Activated naive CD4-positive, alpha-beta T cell treated with anti-CD3 and anti-CD28 coated beads, Interleukin-2, amount 50 U/mL, for 72 hours (primary cell): ENCODE measurements around the gene DNAH8. TPM values are rescaled to one million over a fixed set of nuclear protein-coding genes. Genes with fewer than 3 reads are reported as not detected.

Experiments
- ATAC-seq, 2 donors: fragments of 150-1000 bp; cut with Tn5 transposase; 2 replicates each; pipeline ENCODE4 v1.10.0; 2021; ENCODE audit warnings: mild to moderate bottlenecking in 2 of 2, moderate library complexity in 2 of 2
- DNase-seq, 2 donors: peaks; one replicate each; pipeline ENCODE4 v3.0.0; 2021 to 2022; ENCODE audit warnings: low spot score in 2 of 2
- H3K27ac Mint-ChIP-seq, 2 donors: one replicate each; pipeline ENCODE4 v1.8.0; 2022; ENCODE audit warnings: mild to moderate bottlenecking in 2 of 2, mixed read lengths in 2 of 2
- H3K36me3 Mint-ChIP-seq, 2 donors: one replicate each; pipeline ENCODE4 v1.8.0; 2022; ENCODE audit warnings: mixed read lengths in 2 of 2
- H3K9me3 Mint-ChIP-seq, 2 donors: one replicate each; pipeline ENCODE4 v1.8.0; 2022; ENCODE audit warnings: mixed read lengths in 2 of 2
- total RNA-seq, 2 donors: library from RNA; stranded (reverse); gene quantifications; one replicate each; pipeline ENCODE4 v1.2.3, GENCODE V29; 2022

Gene DNAH8
- total RNA-seq, 2 donors from 2014 or later = 1.1 TPM; not detected in 1

DNA sequence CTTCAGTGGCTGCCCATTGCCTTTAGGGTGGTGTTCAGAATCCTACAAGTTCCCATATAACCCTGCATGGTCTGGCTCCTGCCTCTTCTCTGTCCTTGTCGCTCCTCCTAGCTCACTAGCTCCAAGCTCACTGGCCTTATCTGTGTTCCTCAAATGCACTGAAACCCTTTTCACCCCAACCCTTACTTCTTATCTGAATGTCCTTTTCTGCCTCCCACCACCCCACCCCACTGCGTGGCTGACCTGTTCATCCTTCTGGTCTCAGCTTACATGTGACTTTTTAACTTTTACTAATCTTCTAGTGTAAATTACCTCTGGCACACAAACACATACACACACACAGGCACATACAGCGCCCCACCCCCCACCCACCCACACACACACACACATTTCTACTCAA lies 292.5 kb downstream of the DNAH8 start:
- no peak for ATAC-seq
- H3K9me3 Mint-ChIP-seq = no peaks in the 10 kb centered on the region
- H3K27ac Mint-ChIP-seq = no peak overlapping the region

DNA sequence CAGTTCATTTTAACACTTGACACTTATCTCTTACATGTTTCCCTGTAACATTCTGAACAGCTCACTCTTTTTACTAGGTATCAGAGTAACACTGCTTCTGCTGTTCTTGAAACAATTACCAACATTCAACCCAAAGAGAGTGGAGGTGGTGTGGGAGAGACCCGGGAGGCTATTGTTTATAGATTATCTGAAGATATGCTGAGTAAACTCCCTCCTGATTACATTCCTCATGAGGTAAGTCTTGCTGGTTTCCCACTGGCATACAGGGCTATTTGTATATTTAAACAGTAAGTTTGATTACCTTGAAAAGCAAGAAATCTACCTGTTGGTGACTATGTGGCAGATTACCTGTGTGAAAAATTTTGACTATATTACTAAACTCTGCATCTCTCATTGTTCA lies 293.6 kb downstream of the DNAH8 start:
- Mint-ChIP-seq H3K9me3 (no peaks in the 10 kb centered on the region), H3K27ac (no peak overlapping the region), H3K36me3 (no peaks in the 10 kb centered on the region)
- DNase-seq (no peak), ATAC-seq (no peak)

More for the DNA sequence above, 292.5 kb downstream of the DNAH8 start:
- no peaks in the 10 kb centered on the region for H3K36me3 Mint-ChIP-seq
- no peak for DNase-seq

DNA sequence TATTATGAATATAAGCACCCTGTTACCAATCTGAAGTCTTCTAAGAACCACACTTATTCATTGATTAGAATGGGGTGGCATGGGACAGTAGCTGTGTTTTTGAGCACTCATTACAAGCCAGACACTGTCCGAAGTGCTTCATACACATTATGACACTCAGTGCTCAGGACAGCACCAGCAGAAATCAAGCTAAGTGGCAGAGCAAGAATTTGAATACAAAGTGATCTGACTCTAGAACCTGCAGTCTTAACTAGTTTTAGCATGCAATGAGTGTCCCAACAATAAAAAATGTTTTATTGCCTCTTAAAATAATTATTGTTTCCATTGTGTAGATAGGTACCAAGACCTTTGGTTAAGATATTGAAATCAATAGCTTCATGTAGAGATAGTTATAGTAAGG lies 294.4 kb downstream of the DNAH8 start:
- ATAC-seq = no peak
- no peaks in the 10 kb centered on the region for H3K9me3 Mint-ChIP-seq

DNA sequence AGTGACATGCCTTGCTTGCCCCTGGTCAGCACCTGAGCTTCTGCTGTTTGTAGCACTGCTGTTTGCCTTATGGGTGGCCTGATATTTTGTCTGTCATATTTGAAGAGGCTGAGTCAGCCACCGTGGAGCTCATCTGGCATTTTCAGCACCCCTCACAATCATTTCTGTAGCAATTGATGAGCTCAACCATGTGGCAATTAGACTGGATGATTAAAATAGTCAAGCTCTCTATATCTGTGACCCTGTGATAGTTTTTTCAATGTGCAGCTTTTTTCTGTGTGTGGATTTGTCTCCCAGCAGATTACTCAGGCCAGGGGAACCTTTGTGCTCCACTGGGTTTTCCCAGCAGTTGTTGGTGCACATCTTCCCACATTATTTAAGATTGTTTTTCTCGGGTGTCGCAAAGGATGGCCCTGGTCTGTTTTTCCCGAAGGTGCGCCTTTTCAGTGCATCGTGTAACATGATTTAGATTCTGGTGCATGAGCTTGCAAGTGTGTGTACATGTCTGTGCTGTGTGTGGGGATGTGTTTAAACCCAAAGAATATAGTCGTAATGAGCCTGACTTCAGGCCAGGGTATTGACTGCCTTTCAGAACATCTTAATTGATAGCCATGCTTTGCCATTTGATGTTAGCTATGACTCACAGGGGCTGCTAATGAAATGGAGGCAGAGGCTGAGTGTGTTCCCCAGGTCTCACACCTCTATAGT lies 301.9 kb downstream of the DNAH8 start:
- no peak for DNase-seq
- Mint-ChIP-seq H3K9me3 (peaks cover 0 to 4% of the 10 kb centered on the region in 2 donors), H3K36me3 (no peaks in the 10 kb centered on the region), H3K27ac (no peak overlapping the region)
- ATAC-seq = peak in 1 of 2 donors; percentile 20

More for the DNA sequence above, 294.4 kb downstream of the DNAH8 start:
- Mint-ChIP-seq H3K27ac (no peak overlapping the region), H3K36me3 (no peaks in the 10 kb centered on the region)
- DNase-seq = no peak

DNA sequence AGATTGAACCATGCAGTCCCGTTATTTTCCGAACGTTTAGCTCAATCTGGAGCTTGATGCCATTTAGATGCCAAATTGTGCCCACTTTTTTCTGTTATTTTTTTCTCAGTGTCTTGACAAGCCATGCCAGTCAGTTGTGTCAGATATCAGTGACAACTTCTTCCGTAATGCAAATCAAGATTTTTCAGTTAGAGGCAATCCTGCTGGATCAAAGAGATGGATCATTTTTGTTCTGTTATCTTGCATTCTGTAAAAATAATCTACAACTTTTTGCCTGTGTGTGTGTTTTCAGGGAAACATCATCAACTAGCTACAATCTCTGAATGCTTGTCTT lies 302.4 kb downstream of the DNAH8 start:
- DNase-seq (no peak), ATAC-seq (no peak)
- Mint-ChIP-seq H3K9me3 (peaks cover 0 to 4% of the 10 kb centered on the region in 2 donors), H3K36me3 (no peaks in the 10 kb centered on the region), H3K27ac (no peak overlapping the region)

DNA sequence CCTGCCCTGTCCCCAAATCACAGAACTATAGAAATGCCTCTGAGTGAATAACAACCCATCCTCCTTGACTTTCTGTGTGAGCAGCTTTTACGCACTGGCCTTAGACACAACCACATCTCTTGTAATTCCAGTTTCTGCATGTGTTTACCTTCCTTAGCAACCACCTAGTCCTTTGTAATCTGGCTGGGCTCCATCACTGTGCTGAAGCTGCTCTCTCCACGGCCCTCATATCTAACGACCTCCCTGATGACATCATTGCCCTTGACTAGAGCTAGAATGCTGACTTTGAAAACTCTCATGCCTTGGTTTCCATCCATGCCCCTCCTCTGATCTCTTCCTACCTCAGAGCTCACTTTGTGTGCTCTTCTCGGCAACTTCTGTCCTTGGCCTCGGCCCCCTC lies 303.0 kb downstream of the DNAH8 start:
- Mint-ChIP-seq H3K36me3 (no peaks in the 10 kb centered on the region), H3K27ac (no peak overlapping the region), H3K9me3 (peaks cover 0 to 4% of the 10 kb centered on the region in 2 donors)
- ATAC-seq (no peak), DNase-seq (no peak)

DNA sequence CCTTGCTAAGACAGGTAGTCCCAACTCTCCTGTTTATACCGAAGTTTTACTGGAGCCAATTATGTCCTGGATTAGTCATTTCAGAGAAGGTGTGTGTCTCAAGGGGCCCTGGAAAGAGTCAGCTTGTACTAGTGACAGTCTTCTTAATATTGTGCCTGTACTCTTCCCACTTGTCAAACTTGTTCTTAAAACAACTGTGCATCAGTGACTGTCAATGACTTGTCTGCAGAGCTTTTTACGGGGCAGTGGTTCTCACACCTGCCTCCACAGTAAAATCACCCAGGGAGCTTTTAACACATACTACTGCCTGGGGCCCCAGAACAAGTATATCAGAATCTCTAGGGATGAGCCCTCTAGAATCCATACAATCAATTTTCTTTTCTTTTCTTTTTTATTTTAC lies 305.0 kb downstream of the DNAH8 start:
- Mint-ChIP-seq H3K27ac (no peak overlapping the region), H3K36me3 (no peaks in the 10 kb centered on the region), H3K9me3 (peaks cover 0 to 4% of the 10 kb centered on the region in 2 donors)
- ATAC-seq (no peak), DNase-seq (no peak)

DNA sequence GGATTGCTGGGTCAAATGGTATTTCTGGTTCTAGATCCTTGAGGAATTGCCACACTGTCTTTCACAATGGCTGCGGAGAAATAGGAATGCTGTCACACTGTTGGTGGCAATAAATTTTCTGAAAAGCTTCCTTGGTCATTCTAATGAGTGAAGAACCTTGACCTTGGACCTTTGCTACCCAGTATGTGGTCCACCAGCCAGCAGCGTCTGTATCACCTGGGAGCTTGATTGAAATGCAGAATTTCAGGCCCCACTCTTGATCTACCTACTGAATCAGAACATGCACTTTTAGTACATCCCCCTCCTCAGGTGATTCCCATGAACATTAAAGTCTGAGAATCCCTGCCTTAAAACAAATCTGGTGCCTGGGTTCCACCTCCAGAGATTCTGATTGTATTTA lies 305.9 kb downstream of the DNAH8 start:
- no peak for DNase-seq
- ATAC-seq = no peak
- Mint-ChIP-seq H3K27ac (no peak overlapping the region), H3K36me3 (no peaks in the 10 kb centered on the region), H3K9me3 (no peaks in the 10 kb centered on the region)

DNA sequence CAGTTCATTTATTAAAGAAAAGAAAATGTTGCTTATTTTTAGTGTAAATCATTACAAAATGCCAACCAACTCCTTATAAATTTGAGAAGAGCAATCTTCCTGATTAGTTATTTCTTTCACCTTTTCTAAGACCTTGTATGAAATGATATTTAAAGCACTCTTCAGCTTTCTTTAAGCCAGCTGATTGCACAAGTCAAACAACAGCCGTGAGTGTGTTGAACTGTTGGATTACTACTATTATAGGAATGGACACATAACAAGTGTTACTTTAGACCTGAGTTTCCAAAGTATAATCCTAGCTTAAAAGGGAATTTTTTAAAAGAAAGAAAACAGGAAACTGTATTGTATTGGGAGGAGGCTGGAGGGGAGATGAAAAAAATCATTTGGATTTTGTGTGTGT lies 306.7 kb downstream of the DNAH8 start:
- DNase-seq (no peak), ATAC-seq (no peak)
- H3K9me3 Mint-ChIP-seq = no peaks in the 10 kb centered on the region
- no peaks in the 10 kb centered on the region for H3K36me3 Mint-ChIP-seq
- H3K27ac Mint-ChIP-seq = peak overlapping the region in 1 of 2 donors; percentile 77

DNA sequence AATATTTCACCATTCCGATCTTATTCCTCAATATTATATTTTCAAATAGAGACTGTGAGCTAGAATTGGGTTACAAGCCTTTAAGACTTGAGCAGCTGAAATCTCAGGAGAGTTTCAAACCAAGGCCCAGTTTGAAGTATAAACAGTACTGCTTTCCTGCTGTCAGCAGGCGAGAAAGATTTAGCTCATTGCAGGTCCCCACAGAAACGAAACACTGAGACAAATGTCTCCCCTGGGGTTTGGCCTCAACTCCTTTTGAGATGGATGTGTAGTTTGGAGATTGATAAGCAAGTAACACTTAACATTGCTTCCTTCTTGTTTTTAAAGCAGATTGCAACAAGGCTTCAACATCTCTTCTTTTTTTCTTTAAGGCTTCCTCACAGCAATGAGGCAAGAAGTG lies 311.1 kb downstream of the DNAH8 start:
- H3K27ac Mint-ChIP-seq = no peak overlapping the region
- H3K36me3 Mint-ChIP-seq = peaks cover 0 to 5% of the 10 kb centered on the region in 2 donors
- no peaks in the 10 kb centered on the region for H3K9me3 Mint-ChIP-seq
- no peak for DNase-seq
- peak in 1 of 2 donors; percentile 30 for ATAC-seq

DNA sequence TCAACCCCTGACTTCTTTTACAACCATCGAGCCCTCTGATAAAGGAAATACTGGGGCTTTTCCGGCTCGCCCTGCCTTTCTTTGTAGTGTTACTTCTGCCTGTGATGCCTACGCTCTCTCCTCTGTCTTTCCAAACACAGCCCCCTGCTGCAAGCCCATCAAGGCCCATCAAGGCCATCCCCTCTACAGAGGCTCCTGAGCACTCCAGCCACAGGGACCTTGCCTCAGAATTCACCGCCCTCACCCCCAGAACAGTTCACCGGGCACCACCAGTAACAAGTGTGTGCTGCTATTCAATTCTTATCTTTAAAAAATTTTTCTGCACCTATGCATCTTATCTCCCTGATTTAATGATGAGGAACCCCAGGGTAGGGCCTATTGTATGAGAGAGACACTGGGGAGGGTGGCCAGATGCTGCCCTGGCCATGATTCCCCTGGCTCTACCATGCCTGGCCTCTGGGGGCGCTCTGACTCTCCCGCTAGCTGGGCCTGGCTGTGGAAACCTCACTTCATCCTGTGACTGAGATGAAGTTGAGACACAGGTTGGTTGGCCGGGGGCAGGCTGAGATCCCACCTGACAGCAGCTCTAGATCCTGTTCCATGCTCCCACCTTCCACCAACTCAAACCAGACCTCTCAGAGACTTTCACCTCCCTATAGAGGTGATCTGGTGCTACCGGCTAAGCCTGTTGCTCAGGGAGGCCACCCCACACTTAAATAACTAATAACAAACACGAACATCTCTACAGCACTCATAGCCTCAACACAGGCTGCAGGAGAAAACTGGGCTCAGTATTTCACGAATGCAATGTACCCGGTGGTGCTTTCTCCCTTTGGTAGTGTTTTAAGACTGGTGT lies 314.3 kb downstream of the DNAH8 start:
- H3K36me3 Mint-ChIP-seq = peaks cover 0 to 5% of the 10 kb centered on the region in 2 donors
- ATAC-seq = peak; percentile 76 to 85
- no peaks in the 10 kb centered on the region for H3K9me3 Mint-ChIP-seq

DNA sequence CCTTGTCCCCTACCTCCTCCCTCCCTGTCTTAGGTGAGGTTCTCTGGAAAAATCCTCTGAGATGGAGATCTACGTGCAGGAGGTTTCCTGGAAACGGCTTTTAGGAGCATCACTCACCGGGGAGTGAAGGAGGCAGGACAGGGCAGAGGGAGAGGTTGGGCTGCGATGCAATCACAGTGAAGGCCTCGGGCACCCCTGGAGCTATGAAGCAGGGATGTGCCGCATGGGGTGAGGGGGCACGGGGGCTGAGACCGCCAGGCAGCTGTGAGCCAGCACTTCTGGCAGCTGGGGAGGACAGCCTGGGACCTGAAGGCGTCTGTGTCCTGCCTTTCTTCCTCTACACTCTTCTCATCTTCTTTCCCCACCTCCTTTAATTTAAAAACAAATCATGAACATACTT lies 320.6 kb downstream of the DNAH8 start:
- DNase-seq = no peak

More for the DNA sequence above, 314.3 kb downstream of the DNAH8 start:
- DNase-seq = peak in 1 of 2 donors; percentile 68
- peak overlapping the region in 1 of 2 donors; percentile 30 for H3K27ac Mint-ChIP-seq

DNA sequence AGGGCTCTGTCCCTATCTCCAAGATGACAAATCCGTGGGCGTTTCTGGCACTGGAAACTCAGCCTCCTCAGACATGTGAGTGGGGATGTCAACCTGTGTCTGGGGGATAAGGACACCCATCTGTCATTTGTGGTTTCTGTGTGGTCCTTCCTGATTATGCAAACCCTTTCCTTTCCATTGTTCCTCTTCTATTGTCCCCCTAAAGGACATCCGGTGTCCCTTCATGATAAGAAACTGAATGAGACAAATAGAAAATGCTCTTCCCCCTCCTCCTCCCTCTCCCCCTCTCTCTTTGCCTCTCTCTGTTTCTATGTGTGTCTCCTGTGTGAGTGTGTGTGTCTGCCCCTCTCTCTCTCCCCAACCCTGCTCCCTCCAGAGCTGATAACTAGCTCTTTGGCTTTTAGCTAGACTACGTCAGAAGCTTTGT lies 322.0 kb downstream of the DNAH8 start:
- H3K36me3 Mint-ChIP-seq = peaks cover 0 to 4% of the 10 kb centered on the region in 2 donors
- H3K9me3 Mint-ChIP-seq = no peaks in the 10 kb centered on the region
- no peak for DNase-seq
- ATAC-seq = no peak
- H3K27ac Mint-ChIP-seq = no peak overlapping the region

More for the DNA sequence above, 320.6 kb downstream of the DNAH8 start:
- Mint-ChIP-seq H3K9me3 (no peaks in the 10 kb centered on the region), H3K36me3 (no peaks in the 10 kb centered on the region), H3K27ac (no peak overlapping the region)
- ATAC-seq = no peak

DNA sequence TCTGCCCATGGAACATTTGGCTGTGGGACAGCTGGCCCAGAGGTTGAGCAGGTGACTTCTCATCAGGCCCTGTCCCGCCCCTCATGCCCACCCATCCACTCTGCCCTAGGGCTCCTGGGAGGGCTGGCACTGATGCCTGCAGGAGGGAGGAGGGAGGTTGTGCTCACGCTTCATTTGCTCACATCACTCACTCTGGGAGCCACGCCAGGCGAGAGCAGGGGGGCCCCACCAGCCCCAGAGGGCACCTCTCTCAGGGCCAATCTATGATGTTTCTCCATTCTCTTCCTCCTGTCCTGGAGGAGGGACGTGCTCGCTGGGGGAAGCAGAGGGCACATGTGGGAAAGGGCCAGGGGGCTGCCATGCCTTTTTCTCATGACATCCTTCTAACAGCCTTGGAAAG lies 322.6 kb downstream of the DNAH8 start:
- H3K27ac Mint-ChIP-seq = no peak overlapping the region
- peaks cover 0 to 4% of the 10 kb centered on the region in 2 donors for H3K36me3 Mint-ChIP-seq
- ATAC-seq (no peak), DNase-seq (no peak)
- H3K9me3 Mint-ChIP-seq = no peaks in the 10 kb centered on the region

DNA sequence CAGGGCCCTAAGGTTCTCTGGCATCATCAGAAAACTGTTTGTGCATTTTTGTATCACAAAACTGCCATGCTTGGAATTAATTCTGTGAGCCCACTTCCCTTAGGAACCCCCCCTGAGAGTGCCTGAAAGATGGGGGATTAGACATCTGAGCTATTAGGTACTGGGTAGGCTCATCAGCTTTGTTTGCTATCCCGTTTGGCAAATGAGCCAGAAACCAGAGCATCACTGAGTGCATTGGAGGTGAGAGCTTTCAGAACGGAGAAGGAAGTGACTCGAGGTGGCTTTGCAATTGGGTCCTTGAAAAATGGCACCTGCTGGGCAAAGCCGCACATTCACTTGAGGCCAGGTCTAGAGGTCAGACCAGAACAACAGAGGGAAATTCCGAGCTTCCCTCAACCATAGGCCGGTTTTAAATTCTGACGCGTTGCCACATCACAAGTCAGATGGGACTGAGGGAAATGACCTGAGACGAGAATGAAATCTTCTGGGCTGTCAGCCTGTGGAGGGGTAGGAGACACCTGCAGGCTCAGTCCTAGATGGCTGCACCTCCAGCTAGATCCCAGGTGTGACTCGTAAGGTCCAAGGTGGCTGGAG lies 325.1 kb downstream of the DNAH8 start:
- peak overlapping the region in 1 of 2 donors; percentile 34 for H3K27ac Mint-ChIP-seq
- DNase-seq (no peak), ATAC-seq (no peak)
- peaks cover 0 to 4% of the 10 kb centered on the region in 2 donors for H3K36me3 Mint-ChIP-seq
- no peaks in the 10 kb centered on the region for H3K9me3 Mint-ChIP-seq

DNA sequence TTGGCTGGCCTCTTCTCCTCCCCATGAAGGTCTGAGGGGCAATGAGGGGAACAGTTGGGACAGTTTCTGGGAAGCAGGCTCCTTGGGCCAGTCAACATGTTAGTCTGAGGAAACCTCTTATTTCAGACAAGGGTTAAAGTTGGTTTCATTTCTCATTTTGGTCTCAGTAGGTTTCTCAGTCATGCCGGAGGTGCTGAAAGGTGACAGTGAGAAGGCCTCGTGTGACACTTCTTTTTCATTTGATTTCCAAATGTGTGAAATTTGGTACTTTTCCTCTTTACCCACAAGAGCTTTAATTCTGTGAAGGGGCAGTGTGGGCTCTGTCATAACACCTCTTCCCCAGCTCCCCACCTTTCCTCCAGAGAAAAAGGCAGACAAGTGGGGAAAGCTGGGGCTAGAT lies 326.0 kb downstream of the DNAH8 start:
- DNase-seq (no peak), ATAC-seq (peak; percentile 16 to 28)
- H3K9me3 Mint-ChIP-seq = no peaks in the 10 kb centered on the region
- H3K27ac Mint-ChIP-seq = no peak overlapping the region
- peaks cover 0 to 4% of the 10 kb centered on the region in 2 donors for H3K36me3 Mint-ChIP-seq

DNA sequence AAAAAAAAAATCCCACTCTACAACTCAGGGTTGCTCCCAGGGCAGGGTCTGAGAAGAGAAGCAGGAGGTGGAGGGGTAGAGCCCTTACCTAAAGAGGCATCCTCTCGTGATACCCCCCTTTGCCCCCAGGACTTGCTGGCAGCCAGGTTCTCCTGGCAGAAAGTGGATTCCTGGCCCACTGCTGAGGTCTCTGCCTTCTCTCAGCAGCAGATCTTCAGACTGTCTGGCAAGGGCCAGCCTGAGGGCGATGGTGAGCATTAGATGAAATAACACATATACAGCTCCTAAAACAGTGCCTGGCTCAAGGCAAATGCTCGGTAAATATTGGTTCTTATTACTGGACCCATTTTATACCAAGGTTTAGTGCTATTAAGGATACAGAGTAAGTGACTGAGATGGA lies 328.7 kb downstream of the DNAH8 start:
- H3K9me3 Mint-ChIP-seq = no peaks in the 10 kb centered on the region
- DNase-seq = no peak
- H3K36me3 Mint-ChIP-seq = peaks cover 0 to 9% of the 10 kb centered on the region in 2 donors
- no peak for ATAC-seq
- H3K27ac Mint-ChIP-seq = no peak overlapping the region
